ENCODE measurements around the gene EDA. TPM values are rescaled to one million over a fixed set of nuclear protein-coding genes. Genes with fewer than 3 reads are reported as not detected.

Gene EDA
- total and polyA plus RNA-seq, 10 donors = 0.28 to 7.2 (median 3.3) TPM

DNA sequence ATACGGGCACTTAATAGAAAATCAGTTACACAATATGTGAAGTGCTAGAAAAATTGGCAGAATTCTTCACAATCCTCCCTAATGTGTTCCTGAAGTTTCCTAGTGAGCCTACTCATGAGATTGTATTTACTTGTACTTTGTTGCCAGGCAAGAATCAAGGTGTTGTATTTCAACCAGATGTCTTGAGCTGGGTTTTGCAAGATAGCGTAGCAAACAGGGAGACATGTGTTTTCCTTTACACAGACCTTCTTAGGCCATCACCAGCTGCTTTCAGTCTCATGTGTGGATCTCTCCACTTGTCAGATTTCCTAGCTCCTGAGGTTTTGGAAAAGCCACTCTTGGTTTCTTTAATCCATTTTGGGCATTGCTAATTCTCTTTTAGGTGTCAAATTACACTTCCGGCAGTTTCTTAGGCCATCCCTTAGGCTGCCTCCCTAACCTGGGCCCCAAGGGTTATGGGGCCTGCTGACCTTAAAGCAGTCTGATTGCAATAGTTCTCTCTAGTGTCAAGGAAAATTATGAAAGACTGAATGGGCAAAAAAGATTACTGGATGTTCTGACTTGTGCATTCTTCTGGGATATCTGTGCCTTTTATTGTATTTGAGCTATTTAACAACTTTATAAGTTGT is 12.2 kb upstream of the EDA start:
- no peak overlapping the region for H3K4me3 ChIP-seq
- no peaks in the 10 kb centered on the region for H3K4me1 ChIP-seq
- H3K9me3 ChIP-seq = no peaks in the 10 kb centered on the region
- no peak for DNase-seq
- no peak overlapping the region for H3K27ac ChIP-seq
- intact Hi-C loops (cut with DNase I; ENCODE audit: low total_unique reads) = no loop called here
- WGBS, 5 donors = 76 to 95% (median 84%) methylated on average over 3 of the region's 3 CpGs
- peaks cover 0 to 10% (median 0%) of the 10 kb centered on the region in 7 donors for H3K27me3 ChIP-seq (replicated peaks in 1 of 7)
- TF ChIP-seq, protein P1, sequence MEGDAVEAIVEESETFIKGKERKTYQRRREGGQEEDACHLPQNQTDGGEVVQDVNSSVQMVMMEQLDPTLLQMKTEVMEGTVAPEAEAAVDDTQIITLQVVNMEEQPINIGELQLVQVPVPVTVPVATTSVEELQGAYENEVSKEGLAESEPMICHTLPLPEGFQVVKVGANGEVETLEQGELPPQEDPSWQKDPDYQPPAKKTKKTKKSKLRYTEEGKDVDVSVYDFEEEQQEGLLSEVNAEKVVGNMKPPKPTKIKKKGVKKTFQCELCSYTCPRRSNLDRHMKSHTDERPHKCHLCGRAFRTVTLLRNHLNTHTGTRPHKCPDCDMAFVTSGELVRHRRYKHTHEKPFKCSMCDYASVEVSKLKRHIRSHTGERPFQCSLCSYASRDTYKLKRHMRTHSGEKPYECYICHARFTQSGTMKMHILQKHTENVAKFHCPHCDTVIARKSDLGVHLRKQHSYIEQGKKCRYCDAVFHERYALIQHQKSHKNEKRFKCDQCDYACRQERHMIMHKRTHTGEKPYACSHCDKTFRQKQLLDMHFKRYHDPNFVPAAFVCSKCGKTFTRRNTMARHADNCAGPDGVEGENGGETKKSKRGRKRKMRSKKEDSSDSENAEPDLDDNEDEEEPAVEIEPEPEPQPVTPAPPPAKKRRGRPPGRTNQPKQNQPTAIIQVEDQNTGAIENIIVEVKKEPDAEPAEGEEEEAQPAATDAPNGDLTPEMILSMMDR (IDR thresholded peaks at IDR 0.05 in 8 of 11, conservative IDR thresholded peaks at IDR 0.05 in 3 of 11) = no peak
- TF ChIP-seq POLR2AphosphoS5 (IDR thresholded peaks at IDR 0.05) (no peak), POLR2A (IDR thresholded peaks at IDR 0.05) (no peak)
- H3K36me3 ChIP-seq = no peaks in the 10 kb centered on the region

DNA sequence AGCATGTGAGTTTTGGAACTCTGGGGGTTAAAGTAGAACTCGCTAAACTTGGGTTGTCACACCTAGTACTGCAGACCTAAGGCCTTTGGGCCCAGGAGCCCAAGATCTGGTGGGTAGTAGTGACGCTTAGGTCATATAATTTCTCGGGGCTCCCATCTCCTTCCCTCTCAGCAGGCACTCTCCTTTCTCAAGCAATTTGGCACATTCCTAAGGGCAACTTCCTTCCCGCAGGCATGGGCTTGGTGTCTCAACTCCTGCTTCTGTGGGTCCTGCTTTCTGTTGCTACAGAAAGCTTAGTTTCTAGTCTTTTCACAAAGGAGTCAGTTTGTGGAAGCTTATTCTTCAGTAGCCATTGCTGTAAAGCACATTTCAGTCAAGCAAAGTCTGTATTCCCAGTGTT is 10.4 kb upstream of the EDA start:
- Histone ChIP-seq H3K4me3 (no peak overlapping the region), H3K27me3 (replicated peaks in 1 of 7) (peaks cover 0 to 10% (median 0%) of the 10 kb centered on the region in 7 donors), H3K27ac (no peak overlapping the region), H3K36me3 (no peaks in the 10 kb centered on the region), H3K9me3 (no peaks in the 10 kb centered on the region), H3K4me1 (no peaks in the 10 kb centered on the region)
- no peak for DNase-seq
- TF ChIP-seq POLR2A (IDR thresholded peaks at IDR 0.05) (no peak), POLR2AphosphoS5 (IDR thresholded peaks at IDR 0.05) (no peak)
- TF ChIP-seq, protein P1 (IDR thresholded peaks at IDR 0.05 in 8 of 11, conservative IDR thresholded peaks at IDR 0.05 in 3 of 11) = no peak
- intact Hi-C loops (cut with DNase I; ENCODE audit: low total_unique reads) = no loop called here
- WGBS, 5 donors = 59 to 79% (median 72%) methylated on average over 4 of the region's 4 CpGs

DNA sequence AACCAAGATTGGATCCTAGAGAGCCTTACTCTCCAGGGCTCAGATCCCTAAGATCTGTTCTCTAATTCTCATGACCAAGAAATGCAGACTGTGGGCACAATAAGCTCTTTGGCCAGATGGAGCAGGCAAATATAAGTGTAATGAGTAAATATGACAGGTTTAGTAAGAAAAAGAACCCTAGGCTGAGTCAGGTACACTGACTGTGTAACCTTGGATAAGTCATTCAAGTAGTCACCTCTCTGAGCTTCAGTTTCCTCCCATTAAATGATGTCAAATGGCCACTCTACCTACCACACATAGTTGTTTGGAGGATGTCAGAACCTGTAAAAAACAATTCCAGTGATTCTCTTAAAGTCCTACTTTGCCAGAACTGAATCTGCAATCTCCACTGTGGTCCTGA is 8.3 kb upstream of the EDA start:
- peaks cover 0 to 10% (median 0%) of the 10 kb centered on the region in 7 donors for H3K27me3 ChIP-seq (replicated peaks in 1 of 7)
- H3K9me3 ChIP-seq = no peaks in the 10 kb centered on the region
- no peak for TF ChIP-seq POLR2AphosphoS5 (IDR thresholded peaks at IDR 0.05)
- TF ChIP-seq, protein P1 (IDR thresholded peaks at IDR 0.05 in 8 of 11, conservative IDR thresholded peaks at IDR 0.05 in 3 of 11) = no peak
- TF ChIP-seq POLR2A (IDR thresholded peaks at IDR 0.05) = no peak
- no peak for DNase-seq
- no peaks in the 10 kb centered on the region for H3K36me3 ChIP-seq
- H3K4me3 ChIP-seq = no peak overlapping the region
- no peak overlapping the region for H3K27ac ChIP-seq
- intact Hi-C loops (cut with DNase I; ENCODE audit: low total_unique reads) = no loop called here
- no peaks in the 10 kb centered on the region for H3K4me1 ChIP-seq

DNA sequence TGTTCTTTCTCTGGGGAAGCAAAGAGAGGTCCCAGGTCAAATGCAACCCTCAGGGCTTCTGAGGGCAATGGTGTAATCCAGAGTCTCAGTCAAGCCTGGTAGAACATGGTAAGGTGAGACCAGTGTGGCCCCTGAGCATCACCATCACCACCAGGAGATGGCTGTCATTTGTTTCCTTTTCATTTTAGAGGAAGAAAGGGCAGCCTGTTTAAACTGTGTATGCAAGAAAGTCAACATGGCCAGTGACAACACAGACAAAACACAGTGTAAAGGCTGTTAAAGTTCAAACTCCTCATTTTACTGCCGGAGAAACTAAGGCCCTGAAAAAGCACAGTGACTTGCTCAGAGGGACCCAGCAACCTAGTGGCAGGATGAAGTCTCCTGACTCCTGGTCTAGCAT is 2.0 kb upstream of the EDA start:
- 75 to 100% (median 81%) methylated on average over 1 of the region's 1 CpG for WGBS, 5 donors
- intact Hi-C loops (cut with DNase I; ENCODE audit: low total_unique reads) = loop anchor here (10.0 kb wide), 1 partner anchor 79 kb away; no protein-coding TSS in a partner anchor
- Histone ChIP-seq H3K27me3 (replicated peaks in 1 of 7) (peaks cover 0 to 31% (median 17%) of the 10 kb centered on the region in 7 donors), H3K9me3 (no peaks in the 10 kb centered on the region), H3K36me3 (no peaks in the 10 kb centered on the region), H3K4me1 (peaks cover 0 to 9% (median 0%) of the 10 kb centered on the region in 6 donors), H3K27ac (no peak overlapping the region), H3K4me3 (no peak overlapping the region)
- DNase-seq = no peak
- TF ChIP-seq, protein P1 (IDR thresholded peaks at IDR 0.05 in 8 of 11, conservative IDR thresholded peaks at IDR 0.05 in 3 of 11) = no peak
- no peak for TF ChIP-seq POLR2AphosphoS5 (IDR thresholded peaks at IDR 0.05)
- TF ChIP-seq POLR2A (IDR thresholded peaks at IDR 0.05) = no peak
